ENCODE results near the gene TMC5. TPM values are rescaled to one million over a fixed set of nuclear protein-coding genes. Genes with fewer than 3 reads are reported as not detected.

The TMC5 gene
- total RNA-seq, 4 donors from 2014 or later, result 0.29 to 4.0 (median 1.4) TPM

- Histone ChIP-seq H3K4me3 (replicated peaks in 1 of 3) (no peak overlapping the region), H3K27me3 (no peaks in the 10 kb centered on the region), H3K36me3 (no peaks in the 10 kb centered on the region), H3K27ac (no peak overlapping the region), H3K4me1 (no peaks in the 10 kb centered on the region), H3K9me3 (no peaks in the 10 kb centered on the region)
- 89 to 93% methylated on average over 10 of the region's 10 CpGs for WGBS, 2 donors
- no peak for DNase-seq
- no peak for TF ChIP-seq POLR2A (IDR thresholded peaks at IDR 0.05)
- no peak for TF ChIP-seq CTCF (IDR thresholded peaks at IDR 0.05)
- intact Hi-C loops (cut with DNase I), result no loop called here
These were observed 69.2 kb downstream of the TMC5 start for GRCh38 chr16:19486750-19487325.

DNA sequence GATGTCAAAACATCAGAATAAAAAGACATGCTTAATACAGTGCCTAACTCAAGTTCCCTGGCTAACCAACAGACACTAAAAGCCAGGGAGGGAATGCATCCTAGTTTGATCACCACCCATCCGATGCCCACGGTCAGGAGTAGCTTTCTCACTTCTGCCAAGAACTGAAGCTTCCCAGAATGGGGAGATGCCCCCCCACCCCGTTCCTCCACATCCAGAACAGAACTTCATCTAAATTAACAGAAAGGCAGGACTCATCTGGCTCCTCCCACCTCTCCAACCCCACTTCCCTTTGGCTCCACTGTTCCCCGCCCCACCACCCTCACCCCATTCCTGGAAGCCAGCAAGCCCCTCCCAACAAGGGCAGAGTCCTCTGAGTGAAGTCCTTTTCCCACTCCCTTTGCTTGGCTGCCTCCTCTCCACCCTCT, 70.5 kb downstream of the TMC5 start:
- intact Hi-C loops (cut with DNase I), result no loop called here
- peak in 1 of 2 donors; percentile 23 for DNase-seq
- Histone ChIP-seq H3K36me3 (no peaks in the 10 kb centered on the region), H3K4me1 (no peaks in the 10 kb centered on the region), H3K27ac (no peak overlapping the region), H3K4me3 (replicated peaks in 1 of 3) (no peak overlapping the region), H3K27me3 (no peaks in the 10 kb centered on the region), H3K9me3 (no peaks in the 10 kb centered on the region)
- no peak for TF ChIP-seq CTCF (IDR thresholded peaks at IDR 0.05)
- no peak for TF ChIP-seq POLR2A (IDR thresholded peaks at IDR 0.05)
- 63 to 78% methylated on average over 4 of the region's 4 CpGs for WGBS, 2 donors

DNA sequence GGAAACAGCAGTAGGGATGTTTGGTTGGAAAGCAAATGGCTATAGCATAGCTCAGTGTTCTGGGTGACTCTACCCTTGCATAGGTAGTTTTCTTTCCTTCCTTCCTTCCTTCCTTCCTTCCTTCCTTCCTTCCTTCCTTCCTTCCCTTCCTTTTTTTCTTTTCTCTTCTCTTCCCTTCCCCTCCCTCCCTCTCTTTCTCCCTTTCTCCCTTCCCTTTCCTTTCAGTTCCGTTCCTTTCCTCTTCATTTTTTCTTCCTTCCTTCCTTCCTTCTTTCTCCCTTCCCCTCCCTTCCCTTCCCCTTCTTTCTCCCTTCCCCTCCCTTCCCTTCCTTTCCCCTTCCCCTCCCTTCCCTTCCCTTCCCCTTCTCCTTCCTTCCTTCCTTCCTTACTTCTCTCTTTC, 72.9 kb downstream of the TMC5 start:
- H3K4me1 ChIP-seq, result no peaks in the 10 kb centered on the region
- 81 to 94% methylated on average over 1 of the region's 1 CpG for WGBS, 2 donors
- H3K4me3 ChIP-seq (replicated peaks in 1 of 3), result no peak overlapping the region
- no peaks in the 10 kb centered on the region for H3K27me3 ChIP-seq
- no peak overlapping the region for H3K27ac ChIP-seq
- TF ChIP-seq POLR2A (IDR thresholded peaks at IDR 0.05) (no peak), CTCF (IDR thresholded peaks at IDR 0.05) (no peak)
- no peak for DNase-seq
- intact Hi-C loops (cut with DNase I), result no loop called here
- H3K9me3 ChIP-seq, result no peaks in the 10 kb centered on the region
- H3K36me3 ChIP-seq, result no peaks in the 10 kb centered on the region

DNA sequence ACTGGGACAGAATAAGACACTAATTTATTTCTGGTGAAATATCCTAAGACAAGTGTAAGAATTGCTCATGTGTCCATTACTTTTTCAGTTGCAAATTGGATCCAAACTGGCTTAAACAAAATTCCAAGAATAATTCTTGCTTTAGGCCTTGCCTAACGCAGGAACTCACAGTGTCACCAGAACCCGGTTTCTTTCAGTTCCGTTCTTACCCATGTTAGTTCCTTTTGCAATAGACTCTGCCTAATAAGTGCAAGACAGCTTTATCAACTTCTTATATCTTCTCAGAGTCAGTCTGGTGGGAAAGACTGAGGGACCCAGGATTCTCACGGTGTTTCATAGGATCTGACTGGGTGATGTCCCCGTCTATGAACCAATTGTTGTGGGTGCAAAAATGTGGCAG, 79.5 kb downstream of the TMC5 start:
- 78 to 82% methylated on average over 5 of the region's 5 CpGs for WGBS, 2 donors
- Histone ChIP-seq H3K36me3 (peaks cover 7 to 10% of the 10 kb centered on the region in 2 donors), H3K27me3 (no peaks in the 10 kb centered on the region), H3K9me3 (no peaks in the 10 kb centered on the region), H3K4me1 (no peaks in the 10 kb centered on the region), H3K27ac (no peak overlapping the region), H3K4me3 (replicated peaks in 1 of 3) (no peak overlapping the region)
- intact Hi-C loops (cut with DNase I), result no loop called here
- TF ChIP-seq CTCF (IDR thresholded peaks at IDR 0.05), result no peak
- DNase-seq, result no peak

- WGBS, 2 donors, result 49 to 60% methylated on average over 5 of the region's 5 CpGs
- intact Hi-C loops (cut with DNase I), result no loop called here
- TF ChIP-seq CTCF (IDR thresholded peaks at IDR 0.05), result no peak
- no peaks in the 10 kb centered on the region for H3K9me3 ChIP-seq
- peaks cover 17 to 18% of the 10 kb centered on the region in 2 donors for H3K36me3 ChIP-seq
- H3K4me3 ChIP-seq (replicated peaks in 1 of 3), result no peak overlapping the region
- no peaks in the 10 kb centered on the region for H3K4me1 ChIP-seq
- H3K27me3 ChIP-seq, result no peaks in the 10 kb centered on the region
- H3K27ac ChIP-seq, result no peak overlapping the region
- no peak for DNase-seq
These were observed 81.3 kb downstream of the TMC5 start for GRCh38 chr16:19499006-19499405.

Data from thyroid gland (tissue), 4 donors.